WTC11 (cell line): ENCODE results near the gene PPP1R12B. TPM values are rescaled to one million over a fixed set of nuclear protein-coding genes. Genes with fewer than 3 reads are reported as not detected.
A peak's percentile ranks its signal among the peaks of the same experiment; 100 is the strongest.

Experiments
- ATAC-seq: fragments of 200-7000 bp; cut with Tn5 transposase; 2 replicates; pipeline ENCODE4 v1.10.0; 2021; ENCODE audit warnings: mild to moderate bottlenecking, moderate library complexity
- CTCF ChIA-PET: fragments of 300-600 bp; sonication (Branson Sonifier 250); formaldehyde crosslinking; loops from one replicate; lab custom pipeline; 2021; ENCODE audit warnings: antibody characterized with exemption; lab: Charles Lee
- POLR2A ChIA-PET: fragments of 350-600 bp; sonication (Branson Sonifier 250); formaldehyde crosslinking; loops from one replicate; lab custom pipeline; 2021; ENCODE audit warnings: antibody characterized with exemption; lab: Charles Lee
- DNase-seq: peaks from one replicate; pipeline ENCODE4 v3.0.0; 2021; ENCODE audit warnings: low spot score
- H3K27ac Mint-ChIP-seq: 2 replicates; pipeline ENCODE4 v1.8.0; 2021; ENCODE audit warnings: mixed read lengths
- H3K27me3 Mint-ChIP-seq: 2 replicates; pipeline ENCODE4 v1.8.0; 2021; ENCODE audit warnings: low read depth, mild to moderate bottlenecking, moderate library complexity, mixed read lengths
- H3K36me3 Mint-ChIP-seq: 2 replicates; pipeline ENCODE4 v1.8.0; 2021; ENCODE audit warnings: mixed read lengths
- H3K4me1 Mint-ChIP-seq: 2 replicates; pipeline ENCODE4 v1.8.0; 2022; ENCODE audit warnings: mixed read lengths
- H3K4me3 Mint-ChIP-seq: 2 replicates; pipeline ENCODE4 v1.8.0; 2021; ENCODE audit warnings: mild to moderate bottlenecking, moderate library complexity, mixed read lengths
- H3K9me3 Mint-ChIP-seq: 2 replicates; pipeline ENCODE4 v1.8.0; 2021; ENCODE audit warnings: mixed read lengths
- CTCF ChIP-seq: fragments of 200-600 bp; IDR thresholded peaks from 2 replicates; pipeline ENCODE4 v1.8.0; 2022; ENCODE audit warnings: antibody characterized with exemption
- MAX ChIP-seq: sonication (generic); formaldehyde crosslinking; IDR thresholded peaks from 2 replicates; pipeline ENCODE4 v1.8.0; 2022; ENCODE audit warnings: mild to moderate bottlenecking, missing genetic modification reagents
- MLX ChIP-seq: sonication (generic); formaldehyde crosslinking; IDR thresholded peaks from 2 replicates; pipeline ENCODE4 v1.8.1; 2023; ENCODE audit warnings: mild to moderate bottlenecking, missing genetic modification reagents, moderate library complexity
- NFATC4 ChIP-seq: fragments of 250-450 bp; sonication (Bioruptor Pico); IDR thresholded peaks from 2 replicates; pipeline ENCODE4 v1.9.0; 2021; ENCODE audit warnings: mild to moderate bottlenecking
- NR2C2 ChIP-seq: sonication (generic); formaldehyde crosslinking; IDR thresholded peaks from 2 replicates; pipeline ENCODE4 v1.8.0; 2022; ENCODE audit warnings: mild to moderate bottlenecking, missing genetic modification reagents
- SOX15 ChIP-seq: fragments of 250-450 bp; sonication (Bioruptor Pico); IDR thresholded peaks from 2 replicates; pipeline ENCODE4 v1.9.0; 2021; ENCODE audit warnings: mild to moderate bottlenecking
- USF1 ChIP-seq: sonication (generic); formaldehyde crosslinking; IDR thresholded peaks from 2 replicates; pipeline ENCODE4 v1.8.0; 2022; ENCODE audit warnings: mild to moderate bottlenecking, missing genetic modification reagents
- ZNF232 ChIP-seq: sonication (generic); formaldehyde crosslinking; IDR thresholded peaks from 2 replicates; pipeline ENCODE4 v1.8.0; 2022; ENCODE audit warnings: mild to moderate bottlenecking, missing genetic modification reagents
- ZNF416 ChIP-seq: fragments of 250-450 bp; sonication (Bioruptor Pico); IDR thresholded peaks from 2 replicates; pipeline ENCODE4 v1.9.0; 2021; ENCODE audit warnings: mild to moderate bottlenecking, inconsistent platforms
- ZNF423 ChIP-seq: fragments of 250-450 bp; sonication (Bioruptor Pico); IDR thresholded peaks from 2 replicates; pipeline ENCODE4 v2.1.2; 2022; ENCODE audit warnings: mild to moderate bottlenecking, moderate library complexity
- ZNF512 ChIP-seq: sonication (generic); formaldehyde crosslinking; IDR thresholded peaks from 2 replicates; pipeline ENCODE4 v1.8.1; 2022; ENCODE audit warnings: missing genetic modification reagents, borderline replicate concordance
- total RNA-seq: library from RNA; stranded (reverse); gene quantifications from 3 replicates; pipeline ENCODE4 v1.2.3, GENCODE V29; 2021
- TF ChIP-seq, protein P1 (sequence below): sonication (generic); formaldehyde crosslinking; IDR thresholded peaks from 2 replicates; pipeline ENCODE4 v1.8.0; 2022; ENCODE audit warnings: mild to moderate bottlenecking, missing genetic modification reagents
- TF ChIP-seq, protein P2 (sequence below): fragments of 250-450 bp; sonication (Bioruptor Pico); IDR thresholded peaks from 2 replicates; pipeline ENCODE4 v1.8.0; 2021; ENCODE audit warnings: mild to moderate bottlenecking
- TF ChIP-seq, protein P3 (sequence below): sonication (generic); formaldehyde crosslinking; IDR thresholded peaks from 2 replicates; pipeline ENCODE4 v1.8.1; 2022; ENCODE audit warnings: low read depth, mild to moderate bottlenecking, moderate library complexity, missing genetic modification reagents, borderline replicate concordance
- TF ChIP-seq, protein P4 (sequence below): sonication (generic); formaldehyde crosslinking; IDR thresholded peaks from 2 replicates; pipeline ENCODE4 v1.8.0; 2023; ENCODE audit warnings: missing genetic modification reagents

The PPP1R12B gene
- total RNA-seq, 1 experiment from 2014 or later = 19.2 TPM

GRCh38 chr1:202311875-202312635 is 36.4 kb upstream of the PPP1R12B start:
- POLR2A ChIA-PET = no interaction called here
- TF ChIP-seq ZNF423 (CRISPR knock-in tag) (no peak), ZNF512 (CRISPR knock-in tag) (no peak), ZNF416 (CRISPR knock-in tag) (no peak), ZNF232 (no peak), NFATC4 (CRISPR knock-in tag) (no peak)
- TF ChIP-seq, protein P1, sequence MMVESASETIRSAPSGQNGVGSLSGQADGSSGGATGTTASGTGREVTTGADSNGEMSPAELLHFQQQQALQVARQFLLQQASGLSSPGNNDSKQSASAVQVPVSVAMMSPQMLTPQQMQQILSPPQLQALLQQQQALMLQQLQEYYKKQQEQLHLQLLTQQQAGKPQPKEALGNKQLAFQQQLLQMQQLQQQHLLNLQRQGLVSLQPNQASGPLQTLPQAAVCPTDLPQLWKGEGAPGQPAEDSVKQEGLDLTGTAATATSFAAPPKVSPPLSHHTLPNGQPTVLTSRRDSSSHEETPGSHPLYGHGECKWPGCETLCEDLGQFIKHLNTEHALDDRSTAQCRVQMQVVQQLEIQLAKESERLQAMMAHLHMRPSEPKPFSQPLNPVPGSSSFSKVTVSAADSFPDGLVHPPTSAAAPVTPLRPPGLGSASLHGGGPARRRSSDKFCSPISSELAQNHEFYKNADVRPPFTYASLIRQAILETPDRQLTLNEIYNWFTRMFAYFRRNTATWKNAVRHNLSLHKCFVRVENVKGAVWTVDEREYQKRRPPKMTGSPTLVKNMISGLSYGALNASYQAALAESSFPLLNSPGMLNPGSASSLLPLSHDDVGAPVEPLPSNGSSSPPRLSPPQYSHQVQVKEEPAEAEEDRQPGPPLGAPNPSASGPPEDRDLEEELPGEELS (CRISPR knock-in tag) = no peak

GRCh38 chr1:202315576-202316168 is 32.8 kb upstream of the PPP1R12B start:
- ChIA-PET POLR2A (no interaction called here), CTCF (interaction anchor here (0.5 to 6.9 kb wide), 32 partner anchors 8 to 1842 kb away, joined by 3 to 49 read pairs (median 4); partner anchors contain the start of gene LGR6)
- DNase-seq (peak; percentile 90), ATAC-seq (peak; percentile 97)
- Mint-ChIP-seq H3K36me3 (no peaks in the 10 kb centered on the region), H3K4me3 (no peak overlapping the region), H3K4me1 (peaks cover 15% of the 10 kb centered on the region), H3K27ac (no peak overlapping the region), H3K9me3 (no peaks in the 10 kb centered on the region), H3K27me3 (no peaks in the 10 kb centered on the region)
- no peak for TF ChIP-seq USF1 (CRISPR knock-in tag)
- TF ChIP-seq CTCF = peak; percentile 74; the same call in 1 of the 2 replicates
- TF ChIP-seq MAX (CRISPR knock-in tag) = 0 out of 2 replicates have a peak, but pooled peaks have one; percentile 23
- TF ChIP-seq MLX (CRISPR knock-in tag) = no peak
- no peak for TF ChIP-seq ZNF423 (CRISPR knock-in tag)

More at GRCh38 chr1:202311875-202312635, 36.4 kb upstream of the PPP1R12B start:
- Mint-ChIP-seq H3K36me3 (no peaks in the 10 kb centered on the region), H3K4me3 (no peak overlapping the region), H3K4me1 (peaks cover 15% of the 10 kb centered on the region), H3K27ac (no peak overlapping the region), H3K9me3 (no peaks in the 10 kb centered on the region), H3K27me3 (no peaks in the 10 kb centered on the region)
- CTCF ChIA-PET = interaction anchor here (0.8 to 6.9 kb wide), 5 partner anchors 38 to 123 kb away, joined by 3 to 49 read pairs (median 6); partner anchors contain the start of gene LGR6
- no peak for ATAC-seq
- DNase-seq = no peak

DNA sequence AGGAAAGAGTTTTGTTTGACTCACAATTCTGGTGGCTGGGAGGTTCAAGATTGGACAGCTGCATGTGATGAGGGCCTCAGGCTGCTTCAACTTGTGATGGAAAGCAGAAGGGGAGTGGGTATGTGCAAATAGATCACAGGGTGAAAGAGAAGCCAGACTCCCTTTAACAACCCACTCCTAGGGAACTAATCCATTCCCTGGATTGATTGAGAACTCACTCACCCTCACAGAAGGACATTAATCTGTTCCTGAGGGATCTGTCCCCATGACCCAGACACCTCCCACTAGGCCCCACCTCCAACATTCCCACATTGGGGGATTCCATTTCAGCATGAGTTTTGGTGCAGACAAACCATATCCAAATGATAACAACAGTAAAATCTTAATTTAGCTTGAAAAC is 32.3 kb upstream of the PPP1R12B start:
- Mint-ChIP-seq H3K36me3 (no peaks in the 10 kb centered on the region), H3K4me1 (peaks cover 15% of the 10 kb centered on the region), H3K4me3 (no peak overlapping the region), H3K27me3 (no peaks in the 10 kb centered on the region), H3K9me3 (no peaks in the 10 kb centered on the region), H3K27ac (no peak overlapping the region)
- CTCF ChIA-PET = interaction anchor here (0.6 to 6.9 kb wide), 22 partner anchors 9 to 254 kb away, joined by 3 to 49 read pairs (median 6); partner anchors contain the start of gene LGR6
- ATAC-seq (no peak), DNase-seq (no peak)
- POLR2A ChIA-PET = no interaction called here
- TF ChIP-seq, protein P2, sequence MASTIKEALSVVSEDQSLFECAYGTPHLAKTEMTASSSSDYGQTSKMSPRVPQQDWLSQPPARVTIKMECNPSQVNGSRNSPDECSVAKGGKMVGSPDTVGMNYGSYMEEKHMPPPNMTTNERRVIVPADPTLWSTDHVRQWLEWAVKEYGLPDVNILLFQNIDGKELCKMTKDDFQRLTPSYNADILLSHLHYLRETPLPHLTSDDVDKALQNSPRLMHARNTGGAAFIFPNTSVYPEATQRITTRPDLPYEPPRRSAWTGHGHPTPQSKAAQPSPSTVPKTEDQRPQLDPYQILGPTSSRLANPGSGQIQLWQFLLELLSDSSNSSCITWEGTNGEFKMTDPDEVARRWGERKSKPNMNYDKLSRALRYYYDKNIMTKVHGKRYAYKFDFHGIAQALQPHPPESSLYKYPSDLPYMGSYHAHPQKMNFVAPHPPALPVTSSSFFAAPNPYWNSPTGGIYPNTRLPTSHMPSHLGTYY = no peak
- TF ChIP-seq NR2C2 = no peak
- TF ChIP-seq SOX15 (CRISPR knock-in tag) = no peak
- TF ChIP-seq, protein P3, sequence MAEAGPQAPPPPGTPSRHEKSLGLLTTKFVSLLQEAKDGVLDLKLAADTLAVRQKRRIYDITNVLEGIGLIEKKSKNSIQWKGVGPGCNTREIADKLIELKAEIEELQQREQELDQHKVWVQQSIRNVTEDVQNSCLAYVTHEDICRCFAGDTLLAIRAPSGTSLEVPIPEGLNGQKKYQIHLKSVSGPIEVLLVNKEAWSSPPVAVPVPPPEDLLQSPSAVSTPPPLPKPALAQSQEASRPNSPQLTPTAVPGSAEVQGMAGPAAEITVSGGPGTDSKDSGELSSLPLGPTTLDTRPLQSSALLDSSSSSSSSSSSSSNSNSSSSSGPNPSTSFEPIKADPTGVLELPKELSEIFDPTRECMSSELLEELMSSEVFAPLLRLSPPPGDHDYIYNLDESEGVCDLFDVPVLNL (CRISPR knock-in tag) = no peak
- TF ChIP-seq, protein P4, sequence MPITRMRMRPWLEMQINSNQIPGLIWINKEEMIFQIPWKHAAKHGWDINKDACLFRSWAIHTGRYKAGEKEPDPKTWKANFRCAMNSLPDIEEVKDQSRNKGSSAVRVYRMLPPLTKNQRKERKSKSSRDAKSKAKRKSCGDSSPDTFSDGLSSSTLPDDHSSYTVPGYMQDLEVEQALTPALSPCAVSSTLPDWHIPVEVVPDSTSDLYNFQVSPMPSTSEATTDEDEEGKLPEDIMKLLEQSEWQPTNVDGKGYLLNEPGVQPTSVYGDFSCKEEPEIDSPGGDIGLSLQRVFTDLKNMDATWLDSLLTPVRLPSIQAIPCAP (CRISPR knock-in tag) = no peak
